Esophagus muscularis mucosa (tissue), 4 donors: ENCODE data around the gene POM121L2.

Experiments
- CTCF ChIP-seq, 3 experiments: fragments of 200-600 bp in 2 of 3; fragments of 450-650 bp in 1 of 3; sonication (generic) in 2 of 3; IDR thresholded peaks; one replicate each; pipeline ENCODE4 v1.5.1; 2017 to 2019; ENCODE audit warnings: antibody characterized with exemption in 3 of 3, mild to moderate bottlenecking in 2 of 3, moderate library complexity in 1 of 3
- EP300 ChIP-seq: sonication (generic); formaldehyde crosslinking; IDR thresholded peaks from one replicate; pipeline ENCODE4 v1.6.1; 2017; ENCODE audit warnings: antibody characterized with exemption
- POLR2A ChIP-seq: fragments of 450-650 bp; IDR thresholded peaks from one replicate; pipeline ENCODE4 v1.6.1; 2017; ENCODE audit warnings: antibody characterized with exemption, moderate library complexity, mild to moderate bottlenecking, low read depth
- POLR2AphosphoS5 ChIP-seq, 2 donors: sonication (generic); formaldehyde crosslinking; IDR thresholded peaks; one replicate each; pipeline ENCODE4 v1.6.1; 2017; ENCODE audit warnings: antibody characterized with exemption in 2 of 2

- TF ChIP-seq CTCF (IDR thresholded peaks at IDR 0.05) = no peak
- no peak for TF ChIP-seq POLR2A
- no peak for TF ChIP-seq POLR2AphosphoS5 (IDR thresholded peaks at IDR 0.05)
- TF ChIP-seq EP300 = no peak
These were observed 8.3 kb downstream of the POM121L2 start for GRCh38 chr6:27303613-27304272.
